Raji (cell line): ENCODE measurements around the gene OTUD1.

Experiments used
- POLR2A ChIP-seq: IDR thresholded peaks from 2 replicates; pipeline ENCODE4 v1.6.1; 2011; ENCODE audit warnings: low read depth, low read length, control low read depth; ENCODE audit not compliant: insufficient read depth

OTUD1 gene

GRCh38 chr10:23474626-23475025 is 35.8 kb downstream of the OTUD1 start:
- TF ChIP-seq POLR2A: no peak

- no peak for TF ChIP-seq POLR2A
Observed at GRCh38 chr10:23478570-23478969, 39.7 kb downstream of the OTUD1 start.

GRCh38 chr10:23479798-23480473 is 41.1 kb downstream of the OTUD1 start:
- TF ChIP-seq POLR2A: no peak

- no peak for TF ChIP-seq POLR2A
Observed at GRCh38 chr10:23481363-23481961, 42.6 kb downstream of the OTUD1 start.

- TF ChIP-seq POLR2A: no peak
Observed at GRCh38 chr10:23490115-23490514, 51.2 kb downstream of the OTUD1 start.
